ENCODE measurements around the gene TMEM120B. TPM values are rescaled to one million over a fixed set of nuclear protein-coding genes. Genes with fewer than 3 reads are reported as not detected.
A peak's percentile ranks its signal among the peaks of the same experiment; 100 is the strongest.

The TMEM120B gene
- total and polyA plus RNA-seq, 2 of the 13 experiments (the other 11 are each of a cell fraction or from before 2014, with no cell fraction given): 7.1 to 12.9 TPM

- TF ChIP-seq ZXDC (CRISPR knock-in tag; IDR thresholded peaks at IDR 0.05): no peak
- TF ChIP-seq SMC3 (IDR thresholded peaks at IDR 0.05; ENCODE audit: low read length): peak; percentile 71
- no peak; the same call in 1 of the 2 replicates for TF ChIP-seq GABPB1 (CRISPR knock-in tag; IDR thresholded peaks at IDR 0.05)
- no peak; the same call in 1 of the 2 replicates for TF ChIP-seq SOX13 (IDR thresholded peaks at IDR 0.05)
- no peak for TF ChIP-seq SOX13 (CRISPR knock-in tag; conservative IDR thresholded peaks at IDR 0.05 in 1 of 2, IDR thresholded peaks at IDR 0.05 in 1 of 2)
- no peak for TF ChIP-seq SRSF4 (IDR thresholded peaks at IDR 0.05; ENCODE audit: low read depth, low read length, poor library complexity, severe bottlenecking)
- TF ChIP-seq ZNF609 (CRISPR knock-in tag; IDR thresholded peaks at IDR 0.05; ENCODE audit: borderline replicate concordance): no peak
- no peak for TF ChIP-seq ZNF235 (CRISPR knock-in tag; IDR thresholded peaks at IDR 0.05; ENCODE audit: borderline replicate concordance)
- TF ChIP-seq ZBTB37 (CRISPR knock-in tag; IDR thresholded peaks at IDR 0.05): no peak
- no peak for TF ChIP-seq ZSCAN22 (CRISPR knock-in tag; IDR thresholded peaks at IDR 0.05)
- TF ChIP-seq ZNF782 (CRISPR knock-in tag; IDR thresholded peaks at IDR 0.05; ENCODE audit: borderline replicate concordance): no peak
- no peak for TF ChIP-seq ZFP90 (CRISPR knock-in tag; IDR thresholded peaks at IDR 0.05; ENCODE audit: borderline replicate concordance)
- TF ChIP-seq MTA3 (CRISPR knock-in tag; IDR thresholded peaks at IDR 0.05): no peak
- TF ChIP-seq SIN3B (IDR thresholded peaks at IDR 0.05; ENCODE audit: low read length): peak; percentile 37; the same call in 1 of the 2 replicates
- TF ChIP-seq RBM22 (optimal IDR thresholded peaks at IDR 0.05; ENCODE audit: low read length): peak; percentile 52
- peak; percentile 68; the same call in 1 of the 2 replicates for TF ChIP-seq GATAD1 (CRISPR knock-in tag; IDR thresholded peaks at IDR 0.05)
- TF ChIP-seq ZNF414 (CRISPR knock-in tag; IDR thresholded peaks at IDR 0.05): no peak
- peak; percentile 5; the same call in 1 of the 2 replicates for TF ChIP-seq ATF7-NPFF (CRISPR knock-in tag; IDR thresholded peaks at IDR 0.05; ENCODE audit: low read depth)
These were observed 82.7 kb downstream of the TMEM120B start (continued) for GRCh38 chr12:121795034-121795968.
